ENCODE results near the gene PSD4. TPM values are rescaled to one million over a fixed set of nuclear protein-coding genes. Genes with fewer than 3 reads are reported as not detected.
"Not testable (repeated sequence)": the region's sequence is repeated elsewhere in the genome, so short reads cannot be mapped to it uniquely, and the experiment has no call there.

PSD4 gene
- total RNA-seq, 2 donors from 2014 or later, result 300 to 503 TPM

DNA sequence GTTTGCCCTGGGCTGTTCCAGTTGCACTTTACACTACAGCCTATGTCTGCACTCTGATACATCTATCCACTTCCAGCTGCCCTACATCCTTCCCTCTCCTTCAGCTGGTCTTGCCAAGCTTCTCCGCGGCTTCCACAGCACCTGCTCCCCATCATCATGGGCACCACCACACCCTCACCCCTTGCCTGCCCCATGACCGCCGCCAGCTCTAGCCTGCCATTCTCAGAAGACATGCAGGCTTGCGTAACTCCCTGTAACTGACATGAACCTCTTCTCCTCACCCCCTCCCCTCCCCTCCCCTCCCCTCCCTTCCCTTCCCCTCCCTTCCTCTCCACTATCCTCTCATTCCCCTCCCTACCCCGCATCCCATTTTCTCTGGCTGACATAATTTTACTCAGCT, 59.0 kb downstream of the PSD4 start:
- no peak for ATAC-seq (replicated peaks)
- Mint-ChIP-seq H3K36me3 (ENCODE audit: low read depth) (peaks cover 15% of the 10 kb centered on the region), H3K27ac (no peak overlapping the region), H3K9me3 (no peaks in the 10 kb centered on the region), H3K4me3 (no peak overlapping the region), H3K4me1 (peaks cover 15% of the 10 kb centered on the region), H3K27me3 (no peaks in the 10 kb centered on the region)

GRCh38 chr2:113233593-113234550, 60.1 kb downstream of the PSD4 start:
- Mint-ChIP-seq H3K4me1 (peaks cover 10% of the 10 kb centered on the region), H3K27me3 (no peaks in the 10 kb centered on the region), H3K27ac (no peak overlapping the region), H3K36me3 (ENCODE audit: low read depth) (peaks cover 20% of the 10 kb centered on the region), H3K9me3 (no peaks in the 10 kb centered on the region), H3K4me3 (no peak overlapping the region)
- peak; percentile 28 for ATAC-seq (replicated peaks)

- H3K9me3 Mint-ChIP-seq, result no peaks in the 10 kb centered on the region
- ATAC-seq (replicated peaks), result peak; percentile 8
- peak overlapping the region; percentile 82 for H3K4me3 Mint-ChIP-seq
- H3K36me3 Mint-ChIP-seq (ENCODE audit: low read depth), result peaks cover 27% of the 10 kb centered on the region
- H3K4me1 Mint-ChIP-seq, result peaks cover 10% of the 10 kb centered on the region
- H3K27me3 Mint-ChIP-seq, result no peaks in the 10 kb centered on the region
- peak overlapping the region; percentile 91 for H3K27ac Mint-ChIP-seq
Measured at GRCh38 chr2:113234721-113235346, 61.1 kb downstream of the PSD4 start.

- Mint-ChIP-seq H3K36me3 (ENCODE audit: low read depth) (peaks cover 27% of the 10 kb centered on the region), H3K4me3 (peak overlapping the region; percentile 82), H3K27ac (peak overlapping the region; percentile 91)
- H3K4me1 Mint-ChIP-seq, H3K27me3 Mint-ChIP-seq, H3K9me3 Mint-ChIP-seq: not testable (repeated sequence)
- peak; percentile 87 for ATAC-seq (replicated peaks)
Measured at GRCh38 chr2:113235347-113236226, 61.8 kb downstream of the PSD4 start.

- Mint-ChIP-seq H3K4me3 (peak overlapping the region; percentile 65), H3K9me3 (no peaks in the 10 kb centered on the region), H3K27ac (no peak overlapping the region), H3K27me3 (no peaks in the 10 kb centered on the region), H3K36me3 (ENCODE audit: low read depth) (peaks cover 27% of the 10 kb centered on the region), H3K4me1 (peaks cover 8% of the 10 kb centered on the region)
- no peak for ATAC-seq (replicated peaks)
Measured at GRCh38 chr2:113236367-113237159, 62.8 kb downstream of the PSD4 start.

DNA sequence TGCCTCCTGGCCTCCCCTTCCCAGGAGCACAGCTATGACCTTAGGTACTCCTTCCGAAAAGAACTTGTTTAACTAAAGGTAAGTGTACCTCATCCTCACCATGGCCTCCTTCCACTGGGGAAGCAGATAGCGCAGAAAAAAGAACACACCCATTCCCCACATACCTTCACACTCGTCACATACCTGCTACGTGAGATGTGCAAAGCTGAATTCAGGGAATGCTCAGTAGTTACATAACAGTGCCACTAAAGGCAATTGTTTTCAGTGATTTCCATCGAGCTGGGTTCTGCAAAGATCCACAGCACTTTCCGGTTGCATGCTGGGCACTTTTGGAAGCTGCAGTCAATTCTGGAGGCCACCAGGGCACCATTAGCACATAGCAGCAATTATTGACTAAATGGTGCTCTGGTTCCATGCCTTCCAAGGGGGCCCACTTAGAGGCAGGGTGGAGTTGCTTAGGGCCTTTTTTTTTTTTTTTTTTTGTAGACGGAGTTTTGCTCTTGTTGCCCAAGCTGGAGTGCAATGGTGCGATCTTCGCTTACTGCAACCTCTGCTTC, 63.9 kb downstream of the PSD4 start:
- Mint-ChIP-seq H3K4me3 (peak overlapping the region; percentile 65), H3K9me3 (no peaks in the 10 kb centered on the region)

DNA sequence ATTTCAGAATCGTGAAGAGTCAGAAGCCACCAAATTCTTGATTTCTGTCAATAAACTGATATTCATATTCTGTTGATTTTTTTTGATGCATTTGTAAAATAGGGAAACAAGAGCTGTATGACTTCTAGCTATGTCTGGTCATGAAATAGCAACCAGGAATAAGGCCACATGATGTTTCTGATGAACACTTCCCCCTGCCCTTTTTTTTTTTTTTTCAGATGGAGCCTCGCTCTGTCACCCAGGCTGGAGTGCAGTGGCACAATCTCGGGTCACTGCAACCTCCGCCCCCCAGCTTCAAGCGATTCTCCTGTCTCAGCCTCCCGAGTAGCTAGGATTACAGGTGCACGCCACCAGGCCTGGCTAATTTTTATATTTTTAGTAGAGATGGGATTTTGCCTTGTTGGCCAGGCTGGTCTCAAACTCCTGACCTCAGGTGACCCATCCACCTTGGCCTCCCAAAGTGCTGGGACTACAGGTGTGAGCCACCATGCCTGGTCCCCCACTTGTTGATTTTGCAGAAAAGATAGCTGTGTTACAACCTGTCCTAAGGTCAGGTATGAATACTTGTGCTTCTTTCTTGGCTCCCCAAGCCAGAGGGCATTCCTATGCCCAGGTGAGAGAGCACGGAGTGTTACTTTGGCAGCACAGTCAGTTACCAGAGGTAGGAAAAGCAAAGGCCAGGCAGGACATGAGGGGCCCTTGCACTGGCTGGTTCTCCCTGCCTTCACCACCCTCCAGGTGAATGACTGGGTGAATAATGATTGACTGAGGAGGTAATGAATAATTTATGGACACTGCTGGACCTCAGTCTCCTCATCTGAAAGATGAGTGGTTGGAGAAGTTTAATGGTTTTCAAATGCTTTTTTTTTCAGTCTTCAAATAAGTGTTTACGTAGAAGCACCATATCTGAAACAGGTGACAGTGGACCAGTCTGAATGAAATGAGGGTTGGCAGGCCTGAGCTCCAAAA, 65.4 kb downstream of the PSD4 start:
- H3K27me3 Mint-ChIP-seq, result no peaks in the 10 kb centered on the region
- H3K9me3 Mint-ChIP-seq, result no peaks in the 10 kb centered on the region
- no peak overlapping the region for H3K27ac Mint-ChIP-seq
- no peak overlapping the region for H3K4me3 Mint-ChIP-seq
- no peak for ATAC-seq (replicated peaks)
- peaks cover 27% of the 10 kb centered on the region for H3K36me3 Mint-ChIP-seq (ENCODE audit: low read depth)
- peaks cover 8% of the 10 kb centered on the region for H3K4me1 Mint-ChIP-seq

More for the DNA sequence above, 63.9 kb downstream of the PSD4 start:
- peaks cover 8% of the 10 kb centered on the region for H3K4me1 Mint-ChIP-seq
- H3K27ac Mint-ChIP-seq, result no peak overlapping the region
- peaks cover 27% of the 10 kb centered on the region for H3K36me3 Mint-ChIP-seq (ENCODE audit: low read depth)
- ATAC-seq (replicated peaks), result no peak
- no peaks in the 10 kb centered on the region for H3K27me3 Mint-ChIP-seq

DNA sequence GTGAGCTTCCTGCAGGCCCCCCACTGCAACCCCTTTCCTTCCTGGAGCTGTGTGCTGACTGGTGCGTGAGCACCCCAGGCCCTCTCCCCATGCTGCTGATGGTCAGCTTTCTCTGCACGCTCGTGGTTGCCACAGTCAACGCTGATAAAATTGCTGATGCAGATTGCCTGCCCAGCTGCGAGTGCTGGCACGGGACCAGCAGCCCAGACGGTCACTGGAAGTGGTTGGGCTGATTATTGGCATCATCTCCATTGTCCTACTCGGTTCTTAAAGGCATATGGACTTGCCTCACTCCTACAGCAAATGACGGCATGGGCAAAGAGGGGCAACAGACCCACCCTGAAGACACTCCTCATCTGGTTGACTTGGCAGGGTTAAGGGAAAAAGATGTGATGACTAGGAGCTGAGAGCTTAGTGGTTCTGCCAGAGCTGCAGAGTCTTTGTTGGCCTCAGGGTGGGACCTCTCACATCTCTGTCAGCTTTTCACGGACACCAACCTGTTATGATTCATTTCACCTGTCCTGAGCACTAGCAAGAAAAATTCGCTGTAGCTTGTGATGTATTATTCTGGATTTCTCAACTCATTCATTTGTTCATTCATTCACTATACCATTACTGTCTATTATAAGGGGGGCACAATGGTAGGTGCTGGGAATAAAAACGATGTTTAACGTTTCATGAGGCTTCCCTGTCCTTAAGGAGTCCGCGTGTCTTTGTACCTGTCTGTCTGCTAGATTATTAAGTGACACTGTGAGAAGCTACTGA, 66.6 kb downstream of the PSD4 start:
- Mint-ChIP-seq H3K4me3 (peak overlapping the region; percentile 55), H3K4me1 (peaks cover 8% of the 10 kb centered on the region), H3K27ac (peak overlapping the region; percentile 58), H3K27me3 (no peaks in the 10 kb centered on the region), H3K36me3 (ENCODE audit: low read depth) (peaks cover 24% of the 10 kb centered on the region), H3K9me3 (no peaks in the 10 kb centered on the region)
- ATAC-seq (replicated peaks), result peak; percentile 55

- peak; percentile 98 for ATAC-seq (replicated peaks)
- H3K27me3 Mint-ChIP-seq, result no peaks in the 10 kb centered on the region
- H3K9me3 Mint-ChIP-seq, result no peaks in the 10 kb centered on the region
- H3K36me3 Mint-ChIP-seq (ENCODE audit: low read depth), result peaks cover 21% of the 10 kb centered on the region
- H3K27ac Mint-ChIP-seq, result peak overlapping the region; percentile 58
- H3K4me3 Mint-ChIP-seq, result peak overlapping the region; percentile 55
- peaks cover 8% of the 10 kb centered on the region for H3K4me1 Mint-ChIP-seq
Measured at GRCh38 chr2:113240915-113241911, 67.4 kb downstream of the PSD4 start.

GRCh38 chr2:113242327-113242726, 68.6 kb downstream of the PSD4 start:
- no peak overlapping the region for H3K4me3 Mint-ChIP-seq
- H3K9me3 Mint-ChIP-seq, result no peaks in the 10 kb centered on the region
- peaks cover 14% of the 10 kb centered on the region for H3K36me3 Mint-ChIP-seq (ENCODE audit: low read depth)
- no peak overlapping the region for H3K27ac Mint-ChIP-seq
- no peak for ATAC-seq (replicated peaks)
- H3K4me1 Mint-ChIP-seq, result peaks cover 8% of the 10 kb centered on the region
- no peaks in the 10 kb centered on the region for H3K27me3 Mint-ChIP-seq

- no peak for ATAC-seq (replicated peaks)
- Mint-ChIP-seq H3K27ac (no peak overlapping the region), H3K4me1 (peaks cover 9% of the 10 kb centered on the region), H3K9me3 (no peaks in the 10 kb centered on the region), H3K27me3 (no peaks in the 10 kb centered on the region), H3K36me3 (ENCODE audit: low read depth) (no peaks in the 10 kb centered on the region), H3K4me3 (no peak overlapping the region)
Measured at GRCh38 chr2:113245276-113245711, 71.5 kb downstream of the PSD4 start.

All from activated T-helper 17 cell treated with anti-CD3 and anti-CD28 coated beads, Interleukin-2, amount 50 U/mL, for 72 hours (primary cell).